Ovary (tissue), 3 donors: ENCODE results near the gene ATP2C1.
"Not testable (repeated sequence)": the region's sequence is repeated elsewhere in the genome, so short reads cannot be mapped to it uniquely, and the experiment has no call there.

ENCODE experiments used
- EP300 ChIP-seq: sonication (generic); formaldehyde crosslinking; IDR thresholded peaks from one replicate; pipeline ENCODE4 v1.6.1; 2017; ENCODE audit warnings: antibody characterized with exemption
- POLR2A ChIP-seq: fragments of 450-650 bp; IDR thresholded peaks from one replicate; pipeline ENCODE4 v1.6.1; 2017; ENCODE audit warnings: antibody characterized with exemption, mild to moderate bottlenecking, moderate library complexity
- TF ChIP-seq, protein P1 (sequence below), 3 donors: fragments of 450-650 bp in 2 of 3; fragments of 200-600 bp in 1 of 3; IDR thresholded peaks; one replicate each; pipeline versions ENCODE4 v1.5.1 to v1.8.0; 2016 to 2022; ENCODE audit warnings: antibody characterized with exemption in 3 of 3, mild to moderate bottlenecking in 1 of 3
- donor health status: DM: no; HTN: no; CAD: no.

DNA sequence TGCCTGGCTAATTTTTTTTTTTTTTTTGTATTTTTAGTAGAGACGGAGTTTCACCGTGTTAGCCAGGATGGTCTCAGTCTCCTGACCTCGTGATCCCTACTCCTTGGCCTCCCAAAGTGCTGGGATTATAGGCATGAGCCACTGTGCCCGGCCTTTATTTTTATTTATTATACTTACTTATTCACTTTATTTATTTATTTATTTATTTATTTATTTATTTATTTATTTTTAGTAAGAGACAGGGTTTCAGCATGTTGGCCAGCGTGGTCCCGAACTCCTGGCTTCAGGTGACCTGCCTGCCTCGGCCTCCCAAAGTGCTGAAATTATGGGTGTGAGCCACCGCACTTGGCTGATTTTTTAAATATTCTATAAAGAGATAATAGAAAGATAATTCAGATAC is 31.8 kb upstream of the ATP2C1 start:
- TF ChIP-seq, protein P1, sequence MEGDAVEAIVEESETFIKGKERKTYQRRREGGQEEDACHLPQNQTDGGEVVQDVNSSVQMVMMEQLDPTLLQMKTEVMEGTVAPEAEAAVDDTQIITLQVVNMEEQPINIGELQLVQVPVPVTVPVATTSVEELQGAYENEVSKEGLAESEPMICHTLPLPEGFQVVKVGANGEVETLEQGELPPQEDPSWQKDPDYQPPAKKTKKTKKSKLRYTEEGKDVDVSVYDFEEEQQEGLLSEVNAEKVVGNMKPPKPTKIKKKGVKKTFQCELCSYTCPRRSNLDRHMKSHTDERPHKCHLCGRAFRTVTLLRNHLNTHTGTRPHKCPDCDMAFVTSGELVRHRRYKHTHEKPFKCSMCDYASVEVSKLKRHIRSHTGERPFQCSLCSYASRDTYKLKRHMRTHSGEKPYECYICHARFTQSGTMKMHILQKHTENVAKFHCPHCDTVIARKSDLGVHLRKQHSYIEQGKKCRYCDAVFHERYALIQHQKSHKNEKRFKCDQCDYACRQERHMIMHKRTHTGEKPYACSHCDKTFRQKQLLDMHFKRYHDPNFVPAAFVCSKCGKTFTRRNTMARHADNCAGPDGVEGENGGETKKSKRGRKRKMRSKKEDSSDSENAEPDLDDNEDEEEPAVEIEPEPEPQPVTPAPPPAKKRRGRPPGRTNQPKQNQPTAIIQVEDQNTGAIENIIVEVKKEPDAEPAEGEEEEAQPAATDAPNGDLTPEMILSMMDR (IDR thresholded peaks at IDR 0.05), result not testable (repeated sequence)
- not testable (repeated sequence) for TF ChIP-seq POLR2A, EP300
